HG02759 (cell line): Measurements from ENCODE around the gene MREG.

Experiments
- ATAC-seq: cut with Tn5 transposase; IDR thresholded peaks from one replicate; pipeline ENCODE4 v1.9.1; 2021; ENCODE audit warnings: mild to moderate bottlenecking, moderate library complexity; ENCODE audit not compliant: unreplicated experiment

Gene MREG

GRCh38 chr2:216013080-216013909 is at the start of gene MREG:
Gene MREG, minus strand, starts transcription at chr2:216013551. Its CDS starts 224 bp downstream, at chr2:216013327.
- peak; percentile 53 for ATAC-seq

GRCh38 chr2:216059233-216059834 is 46.0 kb upstream of the MREG start:
- ATAC-seq, result no peak

GRCh38 chr2:216057688-216058193 is 44.4 kb upstream of the MREG start:
- peak; percentile 83 for ATAC-seq

GRCh38 chr2:216056739-216057138 is 43.4 kb upstream of the MREG start:
- ATAC-seq, result peak; percentile 37

GRCh38 chr2:216055680-216056079 is 42.3 kb upstream of the MREG start:
- ATAC-seq, result no peak

GRCh38 chr2:216052420-216052819 is 39.1 kb upstream of the MREG start:
- ATAC-seq, result no peak

- no peak for ATAC-seq
Observed at GRCh38 chr2:216051350-216051749, 38.0 kb upstream of the MREG start.

GRCh38 chr2:216049452-216049851 is 36.1 kb upstream of the MREG start:
- ATAC-seq, result no peak

GRCh38 chr2:216047397-216047796 is 34.0 kb upstream of the MREG start:
- no peak for ATAC-seq

- peak; percentile 97 for ATAC-seq
Observed at GRCh38 chr2:216044883-216045486, 31.6 kb upstream of the MREG start.

GRCh38 chr2:216043949-216044348 is 30.6 kb upstream of the MREG start:
- ATAC-seq, result no peak

- ATAC-seq, result no peak
Observed at GRCh38 chr2:216041438-216041837, 28.1 kb upstream of the MREG start.

- no peak for ATAC-seq
Observed at GRCh38 chr2:216039918-216040317, 26.6 kb upstream of the MREG start.

GRCh38 chr2:216034065-216034464 is 20.7 kb upstream of the MREG start:
- peak; percentile 39 for ATAC-seq

GRCh38 chr2:216033403-216033802 is 20.1 kb upstream of the MREG start:
- peak; percentile 31 for ATAC-seq

GRCh38 chr2:216031960-216032689 is 18.8 kb upstream of the MREG start:
- ATAC-seq, result peak; percentile 78

- ATAC-seq, result no peak
Observed at GRCh38 chr2:216030216-216030615, 16.9 kb upstream of the MREG start.

GRCh38 chr2:216029416-216030129 is 16.2 kb upstream of the MREG start:
- no peak for ATAC-seq

- ATAC-seq, result no peak
Observed at GRCh38 chr2:216024779-216025336, 11.5 kb upstream of the MREG start.

- peak; percentile 90 for ATAC-seq
Observed at GRCh38 chr2:216023055-216023648, 9.8 kb upstream of the MREG start.
